Breast epithelium (tissue), 4 donors: ENCODE measurements around the gene RTBDN. TPM values are rescaled to one million over a fixed set of nuclear protein-coding genes. Genes with fewer than 3 reads are reported as not detected.

Experiments used
- DNase-seq, 2 donors: peaks; one replicate each; pipeline ENCODE4 v3.0.0-alpha.2; 2019; ENCODE audit warnings: low spot score in 2 of 2
- H3K27ac ChIP-seq, 2 donors: fragments of 200-600 bp; sonication (generic) in 1 of 2; one replicate each; pipeline ENCODE4 v1.5.1; 2016 to 2019; ENCODE audit warnings: mild to moderate bottlenecking in 1 of 2
- H3K27me3 ChIP-seq, 2 donors: fragments of 200-600 bp; sonication (generic) in 1 of 2; one replicate each; pipeline versions ENCODE4 v1.5.1 to v1.6.0; 2017 to 2019; ENCODE audit warnings: control low read depth in 1 of 2, mild to moderate bottlenecking in 1 of 2
- H3K36me3 ChIP-seq: fragments of 200-600 bp; one replicate; pipeline ENCODE4 v1.5.1; 2019
- H3K4me1 ChIP-seq, 2 donors: fragments of 200-600 bp; sonication (generic); one replicate each; pipeline ENCODE4 v1.5.1; 2016 to 2019; ENCODE audit warnings: control low read depth in 1 of 2
- H3K4me3 ChIP-seq, 3 donors: fragments of 200-600 bp; sonication (generic); 1 replicate in 2 of 3; 2 replicates in 1 of 3; pipeline ENCODE4 v1.5.1; 2016 to 2019; ENCODE audit warnings: mild to moderate bottlenecking in 3 of 3, moderate library complexity in 2 of 3
- H3K9me3 ChIP-seq, 2 donors: fragments of 200-600 bp; sonication (generic) in 1 of 2; one replicate each; pipeline ENCODE4 v1.5.1; 2016 to 2019; ENCODE audit warnings: control low read depth in 1 of 2
- CTCF ChIP-seq, 3 donors: fragments of 450-650 bp; IDR thresholded peaks; one replicate each; pipeline ENCODE4 v1.5.1; 2016 to 2017; ENCODE audit warnings: antibody characterized with exemption in 3 of 3, mild to moderate bottlenecking in 3 of 3, moderate library complexity in 3 of 3
- POLR2A ChIP-seq: fragments of 450-650 bp; IDR thresholded peaks from one replicate; pipeline ENCODE4 v1.6.1; 2016; ENCODE audit warnings: antibody characterized with exemption, mild to moderate bottlenecking, moderate library complexity
- POLR2AphosphoS5 ChIP-seq, 3 donors: sonication (generic); formaldehyde crosslinking; IDR thresholded peaks; one replicate each; pipeline ENCODE4 v1.6.1; 2017; ENCODE audit warnings: antibody characterized with exemption in 3 of 3
- intact Hi-C: fragments of 100-400 bp; cut with DNase I; formaldehyde crosslinking; loops from one replicate; pipeline ENCODE4 v1.15.1; 2023; ENCODE audit warnings: low total_unique reads
- total RNA-seq, 3 donors: library from RNA; depleted of rRNA; stranded (reverse); fragments of >200 nt; gene quantifications; one replicate each; pipeline ENCODE4 v1.1.0, GENCODE V29; 2016

The RTBDN gene
- total RNA-seq, 3 donors from 2014 or later, result not detected

GRCh38 chr19:12868540-12869112 is 34.2 kb upstream of the RTBDN start:
- DNase-seq, result no peak
- H3K4me3 ChIP-seq, result no peak overlapping the region
- no peaks in the 10 kb centered on the region for H3K36me3 ChIP-seq
- H3K27ac ChIP-seq, result no peak overlapping the region
- H3K4me1 ChIP-seq, result no peaks in the 10 kb centered on the region
- no peaks in the 10 kb centered on the region for H3K9me3 ChIP-seq
- H3K27me3 ChIP-seq, result no peaks in the 10 kb centered on the region
- TF ChIP-seq CTCF (IDR thresholded peaks at IDR 0.05) (no peak), POLR2AphosphoS5 (IDR thresholded peaks at IDR 0.05) (no peak), POLR2A (no peak)
- intact Hi-C loops, result no loop called here

GRCh38 chr19:12867120-12868099 is 33.0 kb upstream of the RTBDN start:
- intact Hi-C loops, result no loop called here
- no peak for TF ChIP-seq POLR2A
- TF ChIP-seq CTCF (IDR thresholded peaks at IDR 0.05), result no peak
- TF ChIP-seq POLR2AphosphoS5 (IDR thresholded peaks at IDR 0.05), result no peak
- H3K4me3 ChIP-seq, result peak overlapping the region; percentile 28 to 66 (median 52)
- H3K36me3 ChIP-seq, result no peaks in the 10 kb centered on the region
- H3K4me1 ChIP-seq, result no peaks in the 10 kb centered on the region
- no peaks in the 10 kb centered on the region for H3K27me3 ChIP-seq
- peak overlapping the region in 1 of 2 donors; percentile 25 for H3K27ac ChIP-seq
- DNase-seq, result peak in 1 of 2 donors; percentile 53
- no peaks in the 10 kb centered on the region for H3K9me3 ChIP-seq

GRCh38 chr19:12866416-12867119 is 32.2 kb upstream of the RTBDN start:
- no peaks in the 10 kb centered on the region for H3K27me3 ChIP-seq
- no peak for DNase-seq
- H3K4me3 ChIP-seq, result no peak overlapping the region
- no peak for TF ChIP-seq POLR2AphosphoS5 (IDR thresholded peaks at IDR 0.05)
- no peak for TF ChIP-seq POLR2A
- no peak for TF ChIP-seq CTCF (IDR thresholded peaks at IDR 0.05)
- H3K9me3 ChIP-seq, result no peaks in the 10 kb centered on the region
- no peaks in the 10 kb centered on the region for H3K4me1 ChIP-seq
- no peaks in the 10 kb centered on the region for H3K36me3 ChIP-seq
- intact Hi-C loops, result no loop called here
- H3K27ac ChIP-seq, result no peak overlapping the region

- intact Hi-C loops, result no loop called here
- TF ChIP-seq POLR2AphosphoS5 (IDR thresholded peaks at IDR 0.05) (no peak), CTCF (IDR thresholded peaks at IDR 0.05) (no peak), POLR2A (no peak)
Measured at GRCh38 chr19:12865746-12866415, 31.5 kb upstream of the RTBDN start.

More at GRCh38 chr19:12865746-12866415, 31.5 kb upstream of the RTBDN start:
- no peak overlapping the region for H3K27ac ChIP-seq
- H3K36me3 ChIP-seq, result no peaks in the 10 kb centered on the region
- DNase-seq, result no peak
- H3K4me1 ChIP-seq, result no peaks in the 10 kb centered on the region
- H3K9me3 ChIP-seq, result no peaks in the 10 kb centered on the region
- H3K4me3 ChIP-seq, result no peak overlapping the region
- no peaks in the 10 kb centered on the region for H3K27me3 ChIP-seq
